ENCODE measurements around the gene ADD2. TPM values are rescaled to one million over a fixed set of nuclear protein-coding genes. Genes with fewer than 3 reads are reported as not detected.

The ADD2 gene
- total RNA-seq, 1 donor from 2014 or later: 4.8 TPM

DNA sequence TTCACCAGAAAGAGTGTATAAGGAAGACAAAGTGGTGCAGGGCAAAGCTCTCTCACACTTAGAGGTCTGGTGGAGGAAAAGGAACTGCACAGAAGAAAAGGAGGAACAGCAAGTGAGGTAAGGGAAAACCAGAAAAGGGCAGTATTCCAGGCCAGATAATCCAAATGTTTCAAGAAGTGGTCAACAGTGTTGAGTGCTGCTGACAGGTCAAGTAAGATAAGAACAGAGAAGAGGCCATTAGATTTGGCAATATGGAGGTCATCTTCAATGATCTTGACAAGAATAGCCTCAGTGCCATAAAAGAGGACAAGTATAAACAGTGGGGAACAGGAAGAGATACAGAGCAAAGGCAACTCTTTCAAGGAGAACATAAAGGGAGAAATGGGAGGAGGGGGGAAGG, 15.0 kb downstream of the ADD2 start:
- Mint-ChIP-seq H3K27me3 (ENCODE audit: low read depth, unreplicated experiment) (no peaks in the 10 kb centered on the region), H3K4me3 (ENCODE audit: unreplicated experiment) (no peak overlapping the region), H3K9me3 (ENCODE audit: unreplicated experiment) (no peaks in the 10 kb centered on the region), H3K36me3 (ENCODE audit: low read depth, unreplicated experiment) (no peaks in the 10 kb centered on the region), H3K4me1 (ENCODE audit: low read depth, unreplicated experiment) (no peaks in the 10 kb centered on the region), H3K27ac (ENCODE audit: unreplicated experiment) (no peak overlapping the region)
- Histone ChIP-seq H3K27me3 (ENCODE audit: insufficient read depth, low read length) (no peaks in the 10 kb centered on the region), H4K20me1 (ENCODE audit: insufficient read depth, low read length) (no peaks in the 10 kb centered on the region), H3K27ac (ENCODE audit: low read depth, low read length) (no peak overlapping the region), H3K79me2 (ENCODE audit: insufficient read depth, low read length) (no peaks in the 10 kb centered on the region), H3K36me3 (ENCODE audit: insufficient read depth, low read length) (no peaks in the 10 kb centered on the region), H2AFZ (ENCODE audit: low read depth, low read length) (no peak overlapping the region), H3K4me2 (ENCODE audit: low read length) (no peak overlapping the region), H3K9me3 (ENCODE audit: insufficient read depth, low read depth, low read length) (no peaks in the 10 kb centered on the region), H3K4me3 (ENCODE audit: insufficient read depth, low read depth, low read length) (no peak overlapping the region), H3K9ac (ENCODE audit: low read length) (no peak overlapping the region), H3K4me1 (ENCODE audit: insufficient read depth, low read length) (no peaks in the 10 kb centered on the region)
- no peak for FAIRE-seq
- TF ChIP-seq CTCF (IDR thresholded peaks at IDR 0.05; ENCODE audit: insufficient read depth, low read depth, low read length) (no peak), EZH2 (IDR thresholded peaks at IDR 0.05; ENCODE audit: insufficient read depth, low read length) (no peak)
- DNase-seq (ENCODE audit: low read depth): no peak

GRCh38 chr2:70752396-70752795, 15.6 kb downstream of the ADD2 start:
- DNase-seq (ENCODE audit: low read depth): no peak
- no peak for TF ChIP-seq CTCF (IDR thresholded peaks at IDR 0.05; ENCODE audit: insufficient read depth, low read depth, low read length)
- TF ChIP-seq EZH2 (IDR thresholded peaks at IDR 0.05; ENCODE audit: insufficient read depth, low read length): no peak
- Histone ChIP-seq H3K9me3 (ENCODE audit: insufficient read depth, low read depth, low read length) (no peaks in the 10 kb centered on the region), H3K27ac (ENCODE audit: low read depth, low read length) (no peak overlapping the region), H3K4me2 (ENCODE audit: low read length) (no peak overlapping the region), H3K79me2 (ENCODE audit: insufficient read depth, low read length) (no peaks in the 10 kb centered on the region), H3K36me3 (ENCODE audit: insufficient read depth, low read length) (no peaks in the 10 kb centered on the region), H3K27me3 (ENCODE audit: insufficient read depth, low read length) (no peaks in the 10 kb centered on the region), H3K4me3 (ENCODE audit: insufficient read depth, low read depth, low read length) (no peak overlapping the region), H2AFZ (ENCODE audit: low read depth, low read length) (no peak overlapping the region), H3K4me1 (ENCODE audit: insufficient read depth, low read length) (no peaks in the 10 kb centered on the region), H4K20me1 (ENCODE audit: insufficient read depth, low read length) (no peaks in the 10 kb centered on the region), H3K9ac (ENCODE audit: low read length) (no peak overlapping the region)
- Mint-ChIP-seq H3K36me3 (ENCODE audit: low read depth, unreplicated experiment) (no peaks in the 10 kb centered on the region), H3K27ac (ENCODE audit: unreplicated experiment) (no peak overlapping the region), H3K9me3 (ENCODE audit: unreplicated experiment) (no peaks in the 10 kb centered on the region), H3K4me1 (ENCODE audit: low read depth, unreplicated experiment) (no peaks in the 10 kb centered on the region), H3K4me3 (ENCODE audit: unreplicated experiment) (no peak overlapping the region), H3K27me3 (ENCODE audit: low read depth, unreplicated experiment) (no peaks in the 10 kb centered on the region)
- no peak for FAIRE-seq

GRCh38 chr2:70751881-70752280, 16.1 kb downstream of the ADD2 start:
- no peaks in the 10 kb centered on the region for H3K36me3 Mint-ChIP-seq (ENCODE audit: low read depth, unreplicated experiment)
- no peaks in the 10 kb centered on the region for H3K9me3 Mint-ChIP-seq (ENCODE audit: unreplicated experiment)
- FAIRE-seq (no peak), DNase-seq (ENCODE audit: low read depth) (no peak)
- Histone ChIP-seq H3K9me3 (ENCODE audit: insufficient read depth, low read depth, low read length) (no peaks in the 10 kb centered on the region), H3K4me3 (ENCODE audit: insufficient read depth, low read depth, low read length) (no peak overlapping the region), H3K36me3 (ENCODE audit: insufficient read depth, low read length) (no peaks in the 10 kb centered on the region), H4K20me1 (ENCODE audit: insufficient read depth, low read length) (no peaks in the 10 kb centered on the region), H3K27ac (ENCODE audit: low read depth, low read length) (no peak overlapping the region), H3K4me2 (ENCODE audit: low read length) (no peak overlapping the region), H2AFZ (ENCODE audit: low read depth, low read length) (no peak overlapping the region), H3K27me3 (ENCODE audit: insufficient read depth, low read length) (no peaks in the 10 kb centered on the region), H3K9ac (ENCODE audit: low read length) (no peak overlapping the region), H3K79me2 (ENCODE audit: insufficient read depth, low read length) (no peaks in the 10 kb centered on the region), H3K4me1 (ENCODE audit: insufficient read depth, low read length) (no peaks in the 10 kb centered on the region)
- no peak overlapping the region for H3K27ac Mint-ChIP-seq (ENCODE audit: unreplicated experiment)
- no peak for TF ChIP-seq EZH2 (IDR thresholded peaks at IDR 0.05; ENCODE audit: insufficient read depth, low read length)
- no peak for TF ChIP-seq CTCF (IDR thresholded peaks at IDR 0.05; ENCODE audit: insufficient read depth, low read depth, low read length)
- no peaks in the 10 kb centered on the region for H3K27me3 Mint-ChIP-seq (ENCODE audit: low read depth, unreplicated experiment)
- no peaks in the 10 kb centered on the region for H3K4me1 Mint-ChIP-seq (ENCODE audit: low read depth, unreplicated experiment)
- no peak overlapping the region for H3K4me3 Mint-ChIP-seq (ENCODE audit: unreplicated experiment)
